Hepatocyte (in vitro differentiated cells): ENCODE results near the gene STAT4.

Source experiments
- EZH2phosphoT487 ChIP-seq: fragments of 200-600 bp; sonication (generic); IDR thresholded peaks from one replicate; pipeline ENCODE4 v1.6.1; 2018; ENCODE audit warnings: antibody characterized with exemption, mild to moderate bottlenecking, low read depth, moderate library complexity; ENCODE audit not compliant: unreplicated experiment, severe bottlenecking
- TF ChIP-seq, protein P1 (sequence below): fragments of 200-600 bp; sonication (generic); IDR thresholded peaks from 2 replicates; pipeline ENCODE4 v1.5.1; 2016; ENCODE audit warnings: antibody characterized with exemption, mild to moderate bottlenecking; ENCODE audit not compliant: poor library complexity

GRCh38 chr2:191112448-191112901 lies 38.3 kb downstream of the STAT4 start:
- no peak for TF ChIP-seq EZH2phosphoT487
- TF ChIP-seq, protein P1, sequence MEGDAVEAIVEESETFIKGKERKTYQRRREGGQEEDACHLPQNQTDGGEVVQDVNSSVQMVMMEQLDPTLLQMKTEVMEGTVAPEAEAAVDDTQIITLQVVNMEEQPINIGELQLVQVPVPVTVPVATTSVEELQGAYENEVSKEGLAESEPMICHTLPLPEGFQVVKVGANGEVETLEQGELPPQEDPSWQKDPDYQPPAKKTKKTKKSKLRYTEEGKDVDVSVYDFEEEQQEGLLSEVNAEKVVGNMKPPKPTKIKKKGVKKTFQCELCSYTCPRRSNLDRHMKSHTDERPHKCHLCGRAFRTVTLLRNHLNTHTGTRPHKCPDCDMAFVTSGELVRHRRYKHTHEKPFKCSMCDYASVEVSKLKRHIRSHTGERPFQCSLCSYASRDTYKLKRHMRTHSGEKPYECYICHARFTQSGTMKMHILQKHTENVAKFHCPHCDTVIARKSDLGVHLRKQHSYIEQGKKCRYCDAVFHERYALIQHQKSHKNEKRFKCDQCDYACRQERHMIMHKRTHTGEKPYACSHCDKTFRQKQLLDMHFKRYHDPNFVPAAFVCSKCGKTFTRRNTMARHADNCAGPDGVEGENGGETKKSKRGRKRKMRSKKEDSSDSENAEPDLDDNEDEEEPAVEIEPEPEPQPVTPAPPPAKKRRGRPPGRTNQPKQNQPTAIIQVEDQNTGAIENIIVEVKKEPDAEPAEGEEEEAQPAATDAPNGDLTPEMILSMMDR, result no peak
